GM12878 (cell line): Measurements from ENCODE around the gene DAZAP2. TPM values are rescaled to one million over a fixed set of nuclear protein-coding genes. Genes with fewer than 3 reads are reported as not detected.

Source experiments
- ATAC-seq: fragments of 200-7000 bp; cut with Tn5 transposase; 3 replicates; pipeline ENCODE4 v1.9.1; 2020; ENCODE audit warnings: mild to moderate bottlenecking, moderate library complexity
- BruUV-seq: library from RNA; stranded (reverse); fragments of 400-500 nt; replicated peaks from 2 replicates; lab custom pipeline; 2021; lab: Mats Ljungman, UMichigan
- CTCF ChIA-PET: fragments of 300-600 bp; sonication (Branson Sonifier 250); formaldehyde crosslinking; extraction: SDS; loops from one replicate; lab custom pipeline; 2021; ENCODE audit warnings: inconsistent platforms; lab: Yijun Ruan, JAX
- POLR2A ChIA-PET: fragments of 350-600 bp; formaldehyde crosslinking; extraction: SDS; loops from one replicate; lab custom pipeline; 2021; ENCODE audit warnings: inconsistent platforms; lab: Charles Lee
- RAD21 ChIA-PET: fragments of 300-600 bp; sonication (Branson Sonifier 250); formaldehyde crosslinking; loops from one replicate; lab custom pipeline; 2023; ENCODE audit warnings: antibody characterized with exemption; ENCODE audit not compliant: unreplicated experiment; lab: Charles Lee
- SMC1A ChIA-PET: fragments of 300-600 bp; sonication (Branson Sonifier 250); formaldehyde crosslinking; loops from one replicate; lab custom pipeline; 2023; ENCODE audit not compliant: unreplicated experiment, uncharacterized antibody; lab: Charles Lee
- DNase-seq: peaks from one replicate; pipeline ENCODE4 v3.0.0-alpha.2; 2011; ENCODE audit warnings: low read depth, low spot score
- FAIRE-seq: peaks from 3 replicates; lab custom pipeline; 2011; peaks lifted over from hg19 to GRCh38; lab: Jason Lieb, UNC
- H2AFZ ChIP-seq: 2 replicates; pipeline ENCODE4 v1.6.0; 2011; ENCODE audit warnings: low read depth, low read length, control low read depth; ENCODE audit not compliant: control insufficient read depth
- H3K27ac ChIP-seq: 2 replicates; pipeline ENCODE4 v1.5.1; 2011; ENCODE audit warnings: control low read depth; ENCODE audit not compliant: control insufficient read depth, insufficient read depth
- H3K27me3 ChIP-seq, 2 experiments: replicated peaks in 1 of 2; 2 replicates each; pipeline versions ENCODE4 v1.6.0 to v1.6.1; 2011; ENCODE audit warnings: low read length in 1 of 2; ENCODE audit not compliant: control insufficient read depth in 2 of 2, insufficient read depth in 2 of 2
- H3K36me3 ChIP-seq, 2 experiments: 2 replicates each; pipeline ENCODE4 v1.5.1; 2011; ENCODE audit warnings: low read length in 1 of 2; ENCODE audit not compliant: control insufficient read depth in 2 of 2, insufficient read depth in 2 of 2
- H3K4me1 ChIP-seq: 2 replicates; pipeline ENCODE4 v1.6.1; 2011; ENCODE audit warnings: mild to moderate bottlenecking, low read length, moderate library complexity, mixed read lengths; ENCODE audit not compliant: control insufficient read depth, insufficient read depth
- H3K4me2 ChIP-seq: 2 replicates; pipeline ENCODE4 v1.6.0; 2011; ENCODE audit warnings: control low read depth; ENCODE audit not compliant: control insufficient read depth, insufficient read depth
- H3K4me3 ChIP-seq: fragments of 200-600 bp; sonication (generic); 2 replicates; pipeline ENCODE4 v1.5.1; 2016
- H3K79me2 ChIP-seq: 2 replicates; pipeline ENCODE4 v1.6.0; 2011; ENCODE audit warnings: low read length; ENCODE audit not compliant: control insufficient read depth, insufficient read depth
- H3K9ac ChIP-seq: 2 replicates; pipeline ENCODE4 v1.8.0; 2011; ENCODE audit warnings: low read length, control low read depth, mixed read lengths; ENCODE audit not compliant: control insufficient read depth, insufficient read depth
- H3K9me3 ChIP-seq: replicated peaks from 3 replicates; pipeline ENCODE4 v1.5.1; 2011; ENCODE audit warnings: mild to moderate bottlenecking, low read length; ENCODE audit not compliant: control insufficient read depth, insufficient read depth
- H4K20me1 ChIP-seq: 2 replicates; pipeline ENCODE4 v1.6.0; 2011; ENCODE audit not compliant: control insufficient read depth, insufficient read depth
- BHLHE40 ChIP-seq, 2 experiments: fragments of 450-650 bp in 1 of 2; IDR thresholded peaks; 2 replicates each; pipeline ENCODE4 v1.6.1; 2011 to 2017; ENCODE audit warnings: low read depth in 2 of 2, borderline replicate concordance in 1 of 2, improper control_type of control experiment in 1 of 2, low read length in 1 of 2, mild to moderate bottlenecking in 1 of 2
- EGR1 ChIP-seq, 2 experiments: IDR thresholded peaks; 1 replicate in 1 of 2; 2 replicates in 1 of 2; pipeline ENCODE4 v1.6.1; 2011 to 2012; ENCODE audit warnings: low read depth in 2 of 2, low read length in 2 of 2, borderline replicate concordance in 1 of 2, mild to moderate bottlenecking in 1 of 2, moderate library complexity in 1 of 2
- HDGF ChIP-seq: fragments of 450-650 bp; IDR thresholded peaks from 2 replicates; pipeline ENCODE4 v1.6.1; 2016; ENCODE audit warnings: antibody characterized with exemption
- IKZF1 ChIP-seq: fragments of 450-650 bp; conservative IDR thresholded peaks from 2 replicates; pipeline ENCODE4 v1.6.1; 2017; ENCODE audit warnings: antibody characterized with exemption, mild to moderate bottlenecking
- MTA3 ChIP-seq: IDR thresholded peaks from 2 replicates; pipeline ENCODE4 v1.6.1; 2012; ENCODE audit warnings: low read length, inconsistent platforms, borderline replicate concordance
- NFYA ChIP-seq: IDR thresholded peaks from 2 replicates; pipeline ENCODE4 v1.6.1; 2011; ENCODE audit warnings: low read depth, mild to moderate bottlenecking, low read length, improper control_type of control experiment, borderline replicate concordance
- NFYB ChIP-seq: IDR thresholded peaks from 2 replicates; pipeline ENCODE4 v1.6.1; 2011; ENCODE audit warnings: low read depth, mild to moderate bottlenecking, low read length, improper control_type of control experiment, moderate library complexity; ENCODE audit not compliant: insufficient read depth
- PRDM15 ChIP-seq: fragments of 450-650 bp; formaldehyde crosslinking; IDR thresholded peaks from 2 replicates; pipeline ENCODE4 v1.4.0; 2020; ENCODE audit warnings: mild to moderate bottlenecking, moderate library complexity
- RBBP5 ChIP-seq: fragments of 200-600 bp; sonication (generic); conservative IDR thresholded peaks from 2 replicates; pipeline ENCODE4 v1.6.1; 2016
- SMAD5 ChIP-seq: IDR thresholded peaks from 2 replicates; pipeline ENCODE4 v1.6.1; 2016; ENCODE audit warnings: antibody characterized with exemption, low read depth
- WGBS: methylation state at CpG from one replicate; pipeline ENCODE4 v1.1.6; 2016; ENCODE audit warnings: low lambda C conversion rate; ENCODE audit not compliant: insufficient replicate concordance, insufficient coverage; ENCODE audit errors: missing lambda C conversion rate; 5-methylcytosine and 5-hydroxymethylcytosine counted together
- in situ Hi-C: fragments of 300-500 bp; cut with MboI; formaldehyde crosslinking; loops from 9 replicates; pipeline ENCODE4 v1.14.3; 2018; ENCODE audit warnings: mixed read lengths
- intact Hi-C: fragments of 100-400 bp; cut with micrococcal nuclease; formaldehyde crosslinking; loops from one replicate; pipeline ENCODE4 v1.14.2; 2022; ENCODE audit not compliant: unreplicated experiment
- polyA plus RNA-seq, 11 experiments: library from polyadenylated mRNA; depleted of rRNA in 4 of 11; unstranded in 6 of 11; stranded (reverse) in 5 of 11; fragments of >200 nt; fragmentation: Nextera tagmentation in 4 of 11; fragmentation: Illumina TruSeq in 1 of 11; extraction: Ambion mirVana in 4 of 11; extraction: Trizol in 1 of 11; gene quantifications; 1 replicate in 1 of 11; 2 replicates in 10 of 11; pipeline versions ENCODE4 v1.2.1 to v1.2.3, GENCODE V29; 2011 to 2016; ENCODE audit warnings: inconsistent platforms in 2 of 11, missing spikeins in 2 of 11, low read depth in 1 of 11
- total RNA-seq, 4 experiments: library from RNA; depleted of rRNA in 3 of 4; stranded (reverse); fragments of >200 nt in 3 of 4; fragmentation: Illumina TruSeq in 1 of 4; extraction: Trizol in 1 of 4; gene quantifications; 2 replicates each; pipeline versions ENCODE4 v1.2.1 to v1.2.3, GENCODE V29; 2013 to 2021
- TF ChIP-seq, protein P1 (sequence below): fragments of 450-650 bp; IDR thresholded peaks from 2 replicates; pipeline ENCODE4 v1.6.1; 2017; ENCODE audit warnings: mild to moderate bottlenecking, moderate library complexity

The DAZAP2 gene
- total and polyA plus RNA-seq, 10 of the 15 experiments (the other 5 are each of a cell fraction or from before 2014, with no cell fraction given): 71.0 to 267 (median 158) TPM

GRCh38 chr12:51270067-51270950, 31.7 kb downstream of the DAZAP2 start, which contains the start of gene SMAGP:
SMAGP (minus strand) TSS chr12:51270415; CDS start chr12:51269278, 1,137 bp downstream.
- WGBS: under 1% methylated on average over 56 of the region's 83 CpGs
- H4K20me1 ChIP-seq: no peaks in the 10 kb centered on the region
- H3K27ac ChIP-seq: no peak within 1 kb of the TSS
- peak within 1 kb of the TSS; percentile 55 for H2AFZ ChIP-seq
- H3K4me2 ChIP-seq: peak within 1 kb of the TSS; percentile 100
- BruUV-seq: no TSS peak
- in situ Hi-C loops (no loop called here), intact Hi-C loops (loop anchor here (10.0 kb wide), 1 partner anchor 254 kb away; no protein-coding TSS in a partner anchor)
- H3K9ac ChIP-seq: peak within 1 kb of the TSS; percentile 55
- peaks cover 6% of the 10 kb centered on the region for H3K4me1 ChIP-seq
- DNase-seq (no peak), ATAC-seq (peak; percentile 90), FAIRE-seq (no peak)
- ChIA-PET POLR2A (interaction anchor here (0.6 to 0.7 kb wide), 3 partner anchors 57 to 240 kb away, joined by 3 to 4 read pairs (median 3); no protein-coding TSS in a partner anchor), SMC1A (interaction anchor here (0.6 to 6.9 kb wide), 10 partner anchors 20 to 762 kb away, joined by 3 to 67 read pairs (median 5); no protein-coding TSS in a partner anchor), CTCF (interaction anchor here (0.7 to 6.1 kb wide), 8 partner anchors 8 to 248 kb away, joined by 3 to 92 read pairs (median 4); partner anchors contain the start of gene DAZAP2), RAD21 (interaction anchor here (1.0 to 2.6 kb wide), 5 partner anchors 10 to 250 kb away, joined by 3 to 49 read pairs (median 3); no protein-coding TSS in a partner anchor)
- H3K27me3 ChIP-seq: peaks cover 1 to 6% of the 10 kb centered on the region in 2 experiments; a peak in 2 of 4 replicates
- peak within 1 kb of the TSS; percentile 65 for H3K4me3 ChIP-seq
- H3K79me2 ChIP-seq: no peaks in the 10 kb centered on the region
- H3K36me3 ChIP-seq: no peaks in the 10 kb centered on the region
- no peaks in the 10 kb centered on the region for H3K9me3 ChIP-seq
- TF ChIP-seq, protein P1, sequence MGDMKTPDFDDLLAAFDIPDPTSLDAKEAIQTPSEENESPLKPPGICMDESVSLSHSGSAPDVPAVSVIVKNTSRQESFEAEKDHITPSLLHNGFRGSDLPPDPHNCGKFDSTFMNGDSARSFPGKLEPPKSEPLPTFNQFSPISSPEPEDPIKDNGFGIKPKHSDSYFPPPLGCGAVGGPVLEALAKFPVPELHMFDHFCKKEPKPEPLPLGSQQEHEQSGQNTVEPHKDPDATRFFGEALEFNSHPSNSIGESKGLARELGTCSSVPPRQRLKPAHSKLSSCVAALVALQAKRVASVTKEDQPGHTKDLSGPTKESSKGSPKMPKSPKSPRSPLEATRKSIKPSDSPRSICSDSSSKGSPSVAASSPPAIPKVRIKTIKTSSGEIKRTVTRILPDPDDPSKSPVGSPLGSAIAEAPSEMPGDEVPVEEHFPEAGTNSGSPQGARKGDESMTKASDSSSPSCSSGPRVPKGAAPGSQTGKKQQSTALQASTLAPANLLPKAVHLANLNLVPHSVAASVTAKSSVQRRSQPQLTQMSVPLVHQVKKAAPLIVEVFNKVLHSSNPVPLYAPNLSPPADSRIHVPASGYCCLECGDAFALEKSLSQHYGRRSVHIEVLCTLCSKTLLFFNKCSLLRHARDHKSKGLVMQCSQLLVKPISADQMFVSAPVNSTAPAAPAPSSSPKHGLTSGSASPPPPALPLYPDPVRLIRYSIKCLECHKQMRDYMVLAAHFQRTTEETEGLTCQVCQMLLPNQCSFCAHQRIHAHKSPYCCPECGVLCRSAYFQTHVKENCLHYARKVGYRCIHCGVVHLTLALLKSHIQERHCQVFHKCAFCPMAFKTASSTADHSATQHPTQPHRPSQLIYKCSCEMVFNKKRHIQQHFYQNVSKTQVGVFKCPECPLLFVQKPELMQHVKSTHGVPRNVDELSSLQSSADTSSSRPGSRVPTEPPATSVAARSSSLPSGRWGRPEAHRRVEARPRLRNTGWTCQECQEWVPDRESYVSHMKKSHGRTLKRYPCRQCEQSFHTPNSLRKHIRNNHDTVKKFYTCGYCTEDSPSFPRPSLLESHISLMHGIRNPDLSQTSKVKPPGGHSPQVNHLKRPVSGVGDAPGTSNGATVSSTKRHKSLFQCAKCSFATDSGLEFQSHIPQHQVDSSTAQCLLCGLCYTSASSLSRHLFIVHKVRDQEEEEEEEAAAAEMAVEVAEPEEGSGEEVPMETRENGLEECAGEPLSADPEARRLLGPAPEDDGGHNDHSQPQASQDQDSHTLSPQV: no peak
- no peak for TF ChIP-seq RBBP5
- TF ChIP-seq NFYA: no peak
- no peak for TF ChIP-seq HDGF
- TF ChIP-seq NFYB: no peak
- peak in 1 of 2 experiments; percentile 74; a peak in 1 of 3 replicates for TF ChIP-seq EGR1 (IDR thresholded peaks at IDR 0.05; ENCODE audit: borderline replicate concordance in 1 of 2, low read depth in 2 of 2, low read length in 2 of 2)
- peak; percentile 81 for TF ChIP-seq IKZF1
- TF ChIP-seq PRDM15 (CRISPR knock-in tag): no peak
- TF ChIP-seq MTA3: no peak
- peak; percentile 71 to 91; a peak in 3 of 4 replicates for TF ChIP-seq BHLHE40 (IDR thresholded peaks at IDR 0.05; ENCODE audit: borderline replicate concordance in 1 of 2, low read depth in 2 of 2, low read length in 1 of 2)
- TF ChIP-seq SMAD5: no peak
